Sigmoid colon (tissue), 7 donors: ENCODE results near the gene EHMT1. TPM values are rescaled to one million over a fixed set of nuclear protein-coding genes. Genes with fewer than 3 reads are reported as not detected.

ENCODE experiments used
- DNase-seq: peaks from one replicate; pipeline ENCODE4 v3.0.0-alpha.2; 2019
- H3K27ac ChIP-seq, 4 donors: fragments of 200-600 bp; sonication (generic); one replicate each; pipeline ENCODE4 v1.5.1; 2016 to 2019; ENCODE audit warnings: mild to moderate bottlenecking in 1 of 4
- H3K27me3 ChIP-seq, 3 donors: fragments of 200-600 bp; sonication (generic); one replicate each; pipeline ENCODE4 v1.5.1; 2019; ENCODE audit warnings: mild to moderate bottlenecking in 1 of 3
- H3K36me3 ChIP-seq, 4 donors: fragments of 200-600 bp; sonication (generic); one replicate each; pipeline ENCODE4 v1.5.1; 2016 to 2019
- H3K4me1 ChIP-seq, 4 donors: fragments of 200-600 bp; sonication (generic); one replicate each; pipeline ENCODE4 v1.5.1; 2017 to 2019
- H3K4me3 ChIP-seq, 4 donors: fragments of 200-600 bp; sonication (generic); one replicate each; pipeline ENCODE4 v1.5.1; 2017 to 2019; ENCODE audit warnings: mild to moderate bottlenecking in 2 of 4, moderate library complexity in 1 of 4
- H3K9me3 ChIP-seq, 4 donors: fragments of 200-600 bp in 3 of 4; sonication (generic) in 3 of 4; one replicate each; pipeline versions ENCODE4 v1.5.1 to v1.6.1; 2013 to 2019
- CTCF ChIP-seq, 4 experiments: fragments of 450-650 bp in 3 of 4; fragments of 200-600 bp in 1 of 4; IDR thresholded peaks; one replicate each; pipeline ENCODE4 v1.5.1; 2016 to 2019; ENCODE audit warnings: antibody characterized with exemption in 4 of 4, mild to moderate bottlenecking in 3 of 4, moderate library complexity in 2 of 4
- EP300 ChIP-seq, 4 donors: sonication (generic); formaldehyde crosslinking; IDR thresholded peaks; one replicate each; pipeline ENCODE4 v1.6.1; 2017; ENCODE audit warnings: antibody characterized with exemption in 4 of 4
- POLR2A ChIP-seq, 2 donors: fragments of 450-650 bp; IDR thresholded peaks; one replicate each; pipeline ENCODE4 v1.6.1; 2016; ENCODE audit warnings: antibody characterized with exemption in 2 of 2, mild to moderate bottlenecking in 2 of 2, moderate library complexity in 2 of 2
- POLR2AphosphoS5 ChIP-seq, 4 donors: sonication (generic); formaldehyde crosslinking; IDR thresholded peaks; one replicate each; pipeline ENCODE4 v1.6.1; 2017; ENCODE audit warnings: antibody characterized with exemption in 4 of 4
- WGBS, 2 donors: extraction: QIAGEN DNeasy Blood & Tissue Kit; methylation state at CpG; one replicate each; pipeline ENCODE4 v1.1.7; 2013; 5-methylcytosine and 5-hydroxymethylcytosine counted together
- intact Hi-C: fragments of 100-400 bp; cut with DNase I; formaldehyde crosslinking; loops from one replicate; pipeline ENCODE4 v1.15.1; 2023
- polyA plus RNA-seq, 3 donors: library from polyadenylated mRNA; stranded (reverse); fragments of 200-250 nt; gene quantifications; one replicate each; pipeline ENCODE4 v1.2.3, GENCODE V29; 2013
- total RNA-seq, 4 donors: library from RNA; depleted of rRNA; stranded (reverse); fragments of >200 nt; gene quantifications; one replicate each; pipeline ENCODE4 v1.1.0, GENCODE V29; 2016
- donor health status: healthy with polysubstance abuse.
- donor health status: Bipolar disorder and iron deficiency.
- donor health status: healthy.

Gene EHMT1
- total and polyA plus RNA-seq, 7 donors: 19.2 to 91.4 (median 60.4) TPM

- WGBS, 2 donors: 94 to 96% methylated on average over 36 of the region's 36 CpGs
- intact Hi-C loops: loop anchor here (2.0 kb wide), 1 partner anchor 22 kb away; no protein-coding TSS in a partner anchor
- H3K4me1 ChIP-seq: peaks cover 0 to 63% (median 44%) of the 10 kb centered on the region in 4 donors
- H3K36me3 ChIP-seq: no peaks in the 10 kb centered on the region
- H3K27ac ChIP-seq: no peak overlapping the region
- no peaks in the 10 kb centered on the region for H3K27me3 ChIP-seq
- H3K9me3 ChIP-seq: no peaks in the 10 kb centered on the region
- DNase-seq: no peak
- H3K4me3 ChIP-seq: no peak overlapping the region
- TF ChIP-seq CTCF (IDR thresholded peaks at IDR 0.05) (no peak), POLR2AphosphoS5 (IDR thresholded peaks at IDR 0.05) (no peak), EP300 (IDR thresholded peaks at IDR 0.05) (no peak), POLR2A (IDR thresholded peaks at IDR 0.05) (no peak)
Measured at GRCh38 chr9:137694236-137694959, 75.6 kb downstream of the EHMT1 start.

- Histone ChIP-seq H3K4me1 (peaks cover 0 to 55% (median 36%) of the 10 kb centered on the region in 4 donors), H3K4me3 (no peak overlapping the region), H3K36me3 (no peaks in the 10 kb centered on the region), H3K9me3 (no peaks in the 10 kb centered on the region), H3K27ac (no peak overlapping the region), H3K27me3 (no peaks in the 10 kb centered on the region)
- peak in 3 of 4 experiments; percentile 56 to 71 (median 61) for TF ChIP-seq CTCF (IDR thresholded peaks at IDR 0.05)
- TF ChIP-seq POLR2A (IDR thresholded peaks at IDR 0.05): no peak
- WGBS, 2 donors: 63 to 73% methylated on average over 22 of the region's 22 CpGs
- DNase-seq: no peak
- intact Hi-C loops: loop anchor here (2.0 kb wide), 1 partner anchor 22 kb away; no protein-coding TSS in a partner anchor
Measured at GRCh38 chr9:137694962-137695875, 76.4 kb downstream of the EHMT1 start.

DNA sequence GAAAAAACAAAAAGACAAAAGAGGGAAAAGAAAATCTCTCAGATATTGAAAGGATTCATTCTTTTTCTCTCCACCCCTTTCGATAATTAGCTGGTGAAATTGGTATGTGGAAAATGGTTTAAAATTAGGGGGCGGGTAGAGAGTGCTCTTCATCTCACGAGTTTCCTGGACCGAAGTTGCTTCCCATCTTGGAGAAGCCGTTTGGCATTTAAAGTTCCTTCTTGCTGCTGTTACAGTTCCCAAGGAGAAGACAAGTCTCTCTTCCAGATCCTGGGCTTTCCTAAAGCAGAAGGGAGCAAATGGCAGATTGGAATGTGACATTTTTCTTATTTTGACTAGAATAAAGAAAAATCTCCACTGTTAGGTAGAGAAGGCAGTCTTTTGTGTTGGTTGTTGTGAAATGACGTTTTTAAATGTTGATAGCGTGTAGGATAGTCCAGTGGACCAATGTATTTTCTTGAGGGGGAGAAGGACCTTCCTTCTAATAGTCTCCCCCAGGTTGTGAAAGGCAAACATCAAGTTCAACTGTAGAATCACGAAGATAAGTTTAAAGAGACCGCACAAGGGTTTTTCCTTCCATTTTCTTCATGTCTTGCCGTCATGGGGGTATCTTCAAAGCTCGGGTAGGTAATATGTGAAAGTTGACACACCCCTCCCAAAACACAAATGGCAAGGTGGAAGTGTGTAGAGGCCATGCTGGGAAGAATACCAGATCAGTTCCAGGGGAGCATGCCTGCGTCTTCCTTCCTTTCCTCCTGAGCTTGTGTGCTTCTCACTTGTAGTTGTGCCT lies 77.5 kb downstream of the EHMT1 start:
- intact Hi-C loops: no loop called here
- Histone ChIP-seq H3K27ac (no peak overlapping the region), H3K27me3 (no peaks in the 10 kb centered on the region), H3K4me1 (peaks cover 0 to 44% (median 25%) of the 10 kb centered on the region in 4 donors), H3K36me3 (no peaks in the 10 kb centered on the region), H3K9me3 (no peaks in the 10 kb centered on the region), H3K4me3 (no peak overlapping the region)
- WGBS, 2 donors: 89 to 90% methylated on average over 12 of the region's 12 CpGs
- DNase-seq: no peak
- TF ChIP-seq POLR2AphosphoS5 (IDR thresholded peaks at IDR 0.05): no peak
- no peak for TF ChIP-seq POLR2A (IDR thresholded peaks at IDR 0.05)
- no peak for TF ChIP-seq CTCF (IDR thresholded peaks at IDR 0.05)
- TF ChIP-seq EP300 (IDR thresholded peaks at IDR 0.05): no peak

- Histone ChIP-seq H3K4me1 (peaks cover 0 to 35% (median 18%) of the 10 kb centered on the region in 4 donors), H3K9me3 (no peaks in the 10 kb centered on the region), H3K27me3 (no peaks in the 10 kb centered on the region), H3K36me3 (no peaks in the 10 kb centered on the region), H3K4me3 (no peak overlapping the region), H3K27ac (no peak overlapping the region)
- TF ChIP-seq POLR2AphosphoS5 (IDR thresholded peaks at IDR 0.05): no peak
- no peak for TF ChIP-seq POLR2A (IDR thresholded peaks at IDR 0.05)
- no peak for TF ChIP-seq CTCF (IDR thresholded peaks at IDR 0.05)
- no peak for TF ChIP-seq EP300 (IDR thresholded peaks at IDR 0.05)
- 93 to 95% methylated on average over 5 of the region's 5 CpGs for WGBS, 2 donors
- intact Hi-C loops: no loop called here
- DNase-seq: no peak
Measured at GRCh38 chr9:137697193-137697592, 78.4 kb downstream of the EHMT1 start.
